ENCODE data around the gene ALX1.
"Not testable (repeated sequence)": the region's sequence is repeated elsewhere in the genome, so short reads cannot be mapped to it uniquely, and the experiment has no call there.

Gene ALX1

DNA sequence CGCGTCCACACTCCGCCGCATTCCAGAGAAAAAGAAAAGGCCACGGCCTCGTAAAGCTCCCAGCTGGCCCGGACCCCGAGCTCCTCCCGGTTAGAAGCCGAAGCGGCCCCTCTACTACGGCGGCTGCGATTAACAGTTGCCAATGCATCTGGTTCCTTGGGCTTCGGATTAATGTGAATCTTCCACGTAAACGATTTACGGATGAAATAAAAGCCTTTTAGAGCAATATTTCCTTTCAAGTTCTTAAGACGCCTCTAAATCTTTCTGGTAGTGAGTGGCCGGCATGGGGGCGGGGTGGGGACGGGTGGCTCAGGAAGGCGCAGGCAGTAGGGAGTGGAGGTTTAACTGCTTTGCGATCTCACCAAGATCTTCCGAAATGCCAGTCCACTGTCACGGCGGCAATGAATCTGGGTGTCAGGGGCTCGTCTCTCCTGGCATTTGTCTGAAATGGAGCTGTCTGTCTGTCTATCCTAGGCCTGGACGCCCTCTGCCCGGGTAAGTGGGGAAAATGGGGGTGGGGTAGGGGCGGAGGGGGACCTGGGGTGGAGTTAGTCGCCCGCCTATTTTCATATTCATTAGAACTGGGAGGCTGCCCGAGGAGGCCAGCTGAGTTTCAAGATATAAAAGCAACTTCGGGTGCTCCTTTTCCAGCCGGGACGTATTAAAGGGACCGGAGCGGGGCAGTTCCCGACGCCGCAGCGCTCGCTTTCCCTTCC is 413 bp upstream of the ALX1 start:
- H3K27ac Mint-ChIP-seq, result no peak overlapping the region
- no peak for ATAC-seq
- no peaks in the 10 kb centered on the region for H3K36me3 Mint-ChIP-seq
- H3K4me3 Mint-ChIP-seq, result no peak overlapping the region
- H3K4me1 Mint-ChIP-seq, result peaks cover 6% of the 10 kb centered on the region
- H3K27me3 Mint-ChIP-seq, result peaks cover 28% of the 10 kb centered on the region
- no peaks in the 10 kb centered on the region for H3K9me3 Mint-ChIP-seq

DNA sequence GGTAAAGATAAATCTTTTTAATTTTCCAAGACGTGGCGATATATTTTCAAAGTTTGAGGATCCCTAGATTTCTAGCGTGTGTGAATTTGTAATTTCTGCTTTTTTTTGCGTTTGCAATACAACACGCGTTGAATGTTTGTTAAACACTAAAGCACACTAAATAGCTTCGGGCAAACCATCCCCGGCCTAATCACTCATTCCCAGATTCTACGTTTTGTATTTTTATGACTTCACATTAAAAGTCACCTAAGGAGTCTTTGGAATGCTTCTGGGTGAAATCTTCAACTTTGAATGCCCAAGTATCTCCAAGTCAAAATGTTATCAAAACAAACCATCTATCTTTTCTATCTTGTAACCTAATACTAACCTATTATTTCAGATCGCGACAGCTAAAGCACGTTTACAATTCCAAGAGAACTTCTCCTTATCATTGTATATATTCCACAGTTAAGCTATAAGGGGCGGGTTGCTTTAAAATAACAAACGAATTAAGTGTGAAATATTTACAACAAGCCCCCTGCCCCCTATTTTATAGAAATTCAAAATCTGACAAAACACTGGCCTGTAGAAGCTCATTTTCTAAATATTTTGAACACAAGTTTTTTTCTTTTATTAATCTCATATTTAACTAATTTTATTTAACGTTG is 1.1 kb downstream of the ALX1 start:
- H3K4me3 Mint-ChIP-seq, result peak overlapping the region; percentile 77
- H3K27ac Mint-ChIP-seq, result no peak overlapping the region
- H3K4me1 Mint-ChIP-seq, result peaks cover 6% of the 10 kb centered on the region
- no peak for ATAC-seq
- H3K27me3 Mint-ChIP-seq, result peaks cover 28% of the 10 kb centered on the region
- H3K9me3 Mint-ChIP-seq, result no peaks in the 10 kb centered on the region
- H3K36me3 Mint-ChIP-seq, result no peaks in the 10 kb centered on the region

DNA sequence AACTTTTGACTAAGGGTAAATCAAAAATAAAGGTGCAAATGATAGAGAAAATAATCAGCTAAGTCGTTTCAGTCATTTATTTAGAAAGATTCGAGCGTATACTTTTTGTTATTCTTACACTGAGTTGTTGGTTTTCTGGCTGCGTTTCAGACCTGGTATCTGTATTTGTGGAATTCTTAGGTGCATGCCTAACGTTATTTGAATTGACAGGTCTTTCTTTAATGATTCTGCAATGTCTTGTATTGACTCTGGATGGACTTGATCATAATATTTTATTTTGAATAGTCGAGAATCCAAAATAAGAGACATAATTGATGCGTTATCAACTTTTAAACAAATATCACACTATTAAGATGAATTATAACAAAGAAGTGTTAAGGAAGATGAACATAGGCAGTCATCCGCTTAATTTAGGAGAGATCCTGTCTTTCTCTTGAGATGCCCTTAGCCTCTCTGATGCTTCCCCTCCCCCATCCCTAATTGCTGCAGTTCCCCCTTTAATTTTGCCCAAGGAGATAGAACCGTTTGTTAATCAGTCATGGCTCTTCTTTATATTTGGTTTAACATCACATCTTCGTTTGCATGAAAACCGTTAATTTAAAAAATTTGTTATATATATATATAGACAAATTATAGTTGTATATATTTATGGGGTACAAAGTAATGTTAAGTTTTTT is 1.8 kb downstream of the ALX1 start:
- H3K4me3 Mint-ChIP-seq, result no peak overlapping the region
- no peak for ATAC-seq
- H3K27me3 Mint-ChIP-seq, result peaks cover 28% of the 10 kb centered on the region
- peaks cover 6% of the 10 kb centered on the region for H3K4me1 Mint-ChIP-seq
- H3K9me3 Mint-ChIP-seq, result no peaks in the 10 kb centered on the region
- H3K27ac Mint-ChIP-seq, result no peak overlapping the region
- H3K36me3 Mint-ChIP-seq, result no peaks in the 10 kb centered on the region

DNA sequence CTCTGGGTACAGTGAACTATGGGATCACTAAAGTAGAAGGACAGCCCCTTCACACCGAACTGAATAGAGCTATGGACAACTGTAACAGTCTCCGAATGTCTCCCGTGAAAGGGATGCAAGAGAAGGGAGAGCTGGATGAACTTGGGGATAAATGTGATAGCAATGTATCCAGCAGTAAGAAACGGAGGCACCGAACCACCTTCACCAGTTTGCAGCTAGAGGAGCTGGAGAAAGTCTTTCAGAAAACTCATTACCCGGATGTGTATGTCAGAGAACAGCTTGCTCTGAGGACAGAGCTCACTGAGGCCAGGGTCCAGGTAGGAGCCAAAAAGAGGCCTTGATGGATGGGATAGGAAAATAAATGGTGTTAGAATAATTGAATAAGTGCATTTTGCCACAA is 3.5 kb downstream of the ALX1 start:
- no peaks in the 10 kb centered on the region for H3K36me3 Mint-ChIP-seq
- peaks cover 17% of the 10 kb centered on the region for H3K27me3 Mint-ChIP-seq
- no peak for ATAC-seq
- H3K4me3 Mint-ChIP-seq, result no peak overlapping the region
- H3K4me1 Mint-ChIP-seq, result peaks cover 6% of the 10 kb centered on the region
- no peak overlapping the region for H3K27ac Mint-ChIP-seq
- H3K9me3 Mint-ChIP-seq, result no peaks in the 10 kb centered on the region

DNA sequence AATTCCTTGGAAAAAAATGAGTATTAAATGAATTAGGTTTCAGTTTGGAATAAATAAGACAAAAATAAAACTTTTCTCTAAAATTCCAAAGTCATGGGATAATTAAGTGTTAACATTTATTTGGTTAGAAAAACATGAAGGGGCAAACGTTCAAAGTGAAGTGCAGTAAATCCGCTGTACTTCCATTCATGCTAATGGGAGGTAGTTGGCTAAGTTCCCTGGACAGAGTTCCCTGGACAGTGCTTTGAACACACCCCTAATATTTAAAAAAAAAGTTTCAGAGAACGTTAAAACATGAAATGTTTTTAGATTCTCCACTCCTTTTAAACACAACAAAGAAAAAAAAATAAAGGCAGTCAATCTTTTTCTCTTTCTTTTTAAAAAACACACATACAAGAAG is 16.3 kb downstream of the ALX1 start:
- H3K27ac Mint-ChIP-seq, result no peak overlapping the region
- ATAC-seq, result no peak
- H3K27me3 Mint-ChIP-seq, result no peaks in the 10 kb centered on the region
- H3K36me3 Mint-ChIP-seq, result no peaks in the 10 kb centered on the region
- no peak overlapping the region for H3K4me3 Mint-ChIP-seq
- H3K4me1 Mint-ChIP-seq, result peaks cover 5% of the 10 kb centered on the region
- no peaks in the 10 kb centered on the region for H3K9me3 Mint-ChIP-seq

DNA sequence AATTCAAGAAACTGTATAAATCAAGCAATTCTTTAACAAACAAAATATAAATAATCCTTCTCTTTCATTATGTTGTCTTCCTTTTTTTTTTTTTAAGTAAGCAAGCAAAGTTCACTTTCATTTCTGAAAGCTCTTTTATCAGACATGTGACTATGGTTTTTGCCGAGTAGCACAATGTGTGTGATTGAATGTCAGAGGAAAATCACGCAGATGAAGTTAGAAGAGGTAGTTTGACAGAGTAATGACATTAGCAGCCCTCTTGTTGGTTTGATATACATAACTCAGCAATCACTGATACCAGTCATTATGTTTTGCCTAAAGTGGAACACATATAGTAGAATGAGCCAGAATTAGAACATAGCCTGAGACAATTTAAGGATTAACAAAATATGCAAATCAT is 19.0 kb downstream of the ALX1 start:
- H3K4me1 Mint-ChIP-seq, result peaks cover 6% of the 10 kb centered on the region
- ATAC-seq, result no peak
- H3K4me3 Mint-ChIP-seq, result no peak overlapping the region

DNA sequence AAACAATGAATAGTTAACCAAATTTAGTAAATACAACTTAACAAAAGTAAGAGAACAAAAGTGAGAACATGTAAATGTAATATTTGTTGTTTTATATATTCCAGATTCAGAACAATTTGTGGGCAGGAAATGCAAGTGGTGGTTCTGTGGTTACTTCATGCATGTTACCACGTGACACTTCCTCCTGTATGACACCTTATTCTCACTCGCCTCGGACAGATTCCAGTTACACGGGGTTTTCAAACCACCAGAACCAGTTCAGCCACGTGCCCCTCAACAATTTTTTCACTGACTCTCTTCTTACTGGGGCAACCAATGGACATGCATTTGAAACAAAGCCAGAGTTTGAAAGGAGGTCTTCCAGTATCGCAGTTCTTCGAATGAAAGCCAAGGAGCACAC is 21.0 kb downstream of the ALX1 start:
- no peaks in the 10 kb centered on the region for H3K9me3 Mint-ChIP-seq
- H3K36me3 Mint-ChIP-seq, result no peaks in the 10 kb centered on the region
- H3K4me3 Mint-ChIP-seq, result no peak overlapping the region
- ATAC-seq, result no peak
- no peak overlapping the region for H3K27ac Mint-ChIP-seq
- H3K4me1 Mint-ChIP-seq, result peaks cover 6% of the 10 kb centered on the region
- H3K27me3 Mint-ChIP-seq, result no peaks in the 10 kb centered on the region

More for the DNA sequence above, 19.0 kb downstream of the ALX1 start:
- H3K27ac Mint-ChIP-seq, result no peak overlapping the region
- no peaks in the 10 kb centered on the region for H3K27me3 Mint-ChIP-seq
- H3K36me3 Mint-ChIP-seq, result no peaks in the 10 kb centered on the region
- H3K9me3 Mint-ChIP-seq, result no peaks in the 10 kb centered on the region

DNA sequence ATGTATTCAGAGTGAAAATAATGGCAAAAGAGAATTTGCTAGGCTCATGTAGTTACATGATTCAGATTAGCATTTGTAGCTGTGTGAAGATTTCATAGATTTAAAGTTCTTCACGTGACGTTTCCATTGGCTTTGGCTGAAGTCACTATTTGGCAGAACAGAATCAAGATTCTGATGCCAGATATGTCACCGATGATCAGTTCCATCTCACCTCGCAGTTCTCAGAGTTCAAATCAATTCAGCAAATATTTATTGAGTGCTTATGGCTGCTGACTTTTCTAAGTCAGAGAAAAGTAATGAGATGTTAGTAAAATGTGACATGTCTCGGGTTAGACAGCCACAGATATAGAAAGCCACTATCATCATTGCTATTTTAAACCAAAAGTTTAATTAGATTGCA is 28.4 kb downstream of the ALX1 start:
- Mint-ChIP-seq H3K9me3 (no peaks in the 10 kb centered on the region), H3K27ac (no peak overlapping the region), H3K36me3 (no peaks in the 10 kb centered on the region), H3K4me1 (no peaks in the 10 kb centered on the region), H3K4me3 (no peak overlapping the region), H3K27me3 (no peaks in the 10 kb centered on the region)
- ATAC-seq, result no peak

DNA sequence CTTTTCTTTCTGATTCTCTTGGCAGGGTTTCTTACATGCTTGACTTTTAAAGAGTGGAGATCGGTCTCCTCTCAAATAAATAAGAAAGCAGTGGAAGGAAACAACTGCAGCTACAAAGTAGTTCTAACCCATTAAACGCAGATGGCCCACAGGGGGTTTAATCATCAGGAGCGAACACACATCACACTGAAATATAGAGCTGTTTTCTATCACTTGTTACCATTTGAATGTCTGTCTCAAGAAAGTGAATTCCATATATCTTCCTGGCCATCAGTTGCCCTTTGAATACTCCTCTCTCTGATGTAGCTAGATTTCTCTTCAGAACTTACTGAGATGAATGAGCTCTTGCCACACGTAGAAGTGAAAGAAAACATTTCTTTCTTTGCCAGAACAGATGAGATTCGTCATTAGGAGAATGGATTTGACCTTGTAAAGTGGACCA is 29.1 kb downstream of the ALX1 start:
- Mint-ChIP-seq H3K27ac (no peak overlapping the region), H3K36me3 (no peaks in the 10 kb centered on the region), H3K27me3 (no peaks in the 10 kb centered on the region), H3K4me1 (no peaks in the 10 kb centered on the region), H3K9me3 (no peaks in the 10 kb centered on the region), H3K4me3 (no peak overlapping the region)
- ATAC-seq, result no peak

DNA sequence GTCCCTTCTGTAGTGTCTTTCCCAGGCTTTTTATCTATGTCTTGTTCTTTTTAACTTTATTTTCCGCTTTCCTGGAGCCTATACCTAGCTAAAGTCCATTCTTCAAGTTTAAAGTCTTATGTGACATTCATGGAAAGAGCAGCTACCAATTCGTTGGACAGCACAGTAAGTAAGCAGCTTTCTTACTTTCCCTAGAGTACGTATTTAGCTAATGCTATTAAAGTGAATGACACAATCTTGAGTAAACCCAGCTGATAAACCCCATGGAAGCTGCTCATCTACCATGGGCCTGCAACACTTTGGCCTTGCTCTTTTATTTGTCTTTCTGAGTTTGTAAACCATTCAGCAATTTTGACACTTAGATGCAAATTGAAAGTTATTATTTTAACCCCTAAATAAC is 30.0 kb downstream of the ALX1 start:
- H3K4me1 Mint-ChIP-seq, result no peaks in the 10 kb centered on the region
- no peak for ATAC-seq

DNA sequence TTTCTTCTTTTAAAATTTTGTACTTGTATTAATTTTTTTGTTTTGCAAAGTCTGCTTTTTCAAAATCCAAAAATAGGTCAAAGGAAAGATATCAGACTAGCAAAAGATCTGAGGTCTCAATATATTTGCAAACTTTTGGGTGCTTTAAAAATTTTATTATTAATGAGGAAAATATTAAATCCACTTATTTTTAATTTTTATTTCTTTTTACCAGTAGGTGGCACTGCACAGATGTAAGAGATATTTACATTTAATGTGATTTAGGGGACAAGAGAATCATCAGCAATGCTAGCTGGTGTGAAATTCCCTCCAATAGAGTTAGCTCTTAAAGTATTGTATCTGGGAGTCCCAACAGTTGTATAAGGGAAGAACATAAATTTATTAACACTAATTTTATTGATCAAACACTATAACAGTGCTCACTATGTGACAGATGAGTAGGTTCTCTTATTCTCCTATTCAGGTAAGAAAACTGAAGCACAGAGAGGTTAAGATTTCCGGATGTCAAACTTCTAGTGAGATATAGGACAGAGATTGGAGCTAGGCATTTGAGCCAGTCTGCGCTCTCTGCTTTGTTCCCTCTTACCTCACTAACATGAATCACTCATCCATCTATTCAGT is 30.5 kb downstream of the ALX1 start:
- Mint-ChIP-seq H3K27ac (no peak overlapping the region), H3K36me3 (no peaks in the 10 kb centered on the region), H3K9me3 (no peaks in the 10 kb centered on the region), H3K4me1 (no peaks in the 10 kb centered on the region), H3K27me3 (no peaks in the 10 kb centered on the region), H3K4me3 (no peak overlapping the region)
- ATAC-seq, result no peak

More for the DNA sequence above, 30.0 kb downstream of the ALX1 start:
- Mint-ChIP-seq H3K9me3 (no peaks in the 10 kb centered on the region), H3K36me3 (no peaks in the 10 kb centered on the region), H3K4me3 (no peak overlapping the region), H3K27ac (no peak overlapping the region), H3K27me3 (no peaks in the 10 kb centered on the region)

DNA sequence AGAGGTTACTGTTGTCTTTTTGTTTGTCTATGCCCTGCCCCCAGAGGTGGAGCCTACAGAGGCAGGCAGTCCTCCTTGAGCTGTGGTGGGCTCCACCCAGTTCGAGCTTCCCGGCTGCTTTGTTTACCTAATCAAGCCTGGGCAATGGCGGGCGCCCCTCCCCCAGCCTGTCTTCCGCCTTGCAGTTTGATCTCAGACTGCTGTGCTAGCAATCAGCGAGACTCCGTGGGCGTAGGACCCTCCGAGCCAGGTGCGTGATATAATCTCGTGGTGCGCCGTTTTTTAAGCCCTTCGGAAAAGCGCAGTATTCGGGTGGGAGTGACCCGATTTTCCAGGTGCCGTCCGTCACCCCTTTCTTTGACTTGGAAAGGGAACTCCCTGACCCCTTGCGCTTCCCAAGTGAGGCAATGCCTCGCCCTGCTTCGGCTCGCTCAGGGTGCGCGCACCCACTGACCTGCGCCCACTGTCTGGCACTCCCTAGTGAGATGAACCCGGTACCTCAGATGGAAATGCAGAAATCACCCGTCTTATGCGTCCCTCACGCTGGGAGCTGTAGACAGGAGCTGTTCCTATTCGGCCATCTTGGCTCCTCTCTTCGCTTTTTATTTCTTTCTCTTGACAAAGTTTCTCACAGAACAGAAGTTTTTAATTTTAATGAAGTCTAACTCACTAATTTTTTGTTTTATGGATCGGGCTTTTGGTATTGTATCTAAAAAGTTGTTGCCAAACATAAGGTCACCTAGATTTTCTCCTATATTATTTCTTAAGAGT is 38.0 kb downstream of the ALX1 start:
- not testable (repeated sequence) for H3K4me1 Mint-ChIP-seq, ATAC-seq, H3K27ac Mint-ChIP-seq, H3K4me3 Mint-ChIP-seq, H3K9me3 Mint-ChIP-seq, H3K27me3 Mint-ChIP-seq, H3K36me3 Mint-ChIP-seq

DNA sequence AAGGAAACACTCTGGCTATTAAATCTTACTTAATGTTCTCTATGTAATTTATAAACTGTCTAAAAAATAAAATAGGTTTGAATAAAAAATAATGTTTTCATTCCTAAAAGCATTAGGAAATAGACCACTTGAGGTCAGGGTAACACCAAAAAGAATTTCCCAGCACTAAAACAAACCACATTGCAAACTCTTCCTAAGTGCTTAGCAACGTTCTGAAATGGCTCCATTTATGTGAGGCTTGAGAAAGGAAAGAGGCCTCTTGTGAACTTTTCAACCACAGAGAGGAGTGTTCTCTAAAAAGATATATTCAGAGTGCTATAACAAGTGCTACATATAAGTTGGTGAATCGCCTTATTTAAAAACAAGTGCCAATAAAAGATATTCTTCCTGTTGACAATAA is 42.7 kb downstream of the ALX1 start:
- Mint-ChIP-seq H3K9me3 (peaks cover 8% of the 10 kb centered on the region), H3K27me3 (no peaks in the 10 kb centered on the region)

DNA sequence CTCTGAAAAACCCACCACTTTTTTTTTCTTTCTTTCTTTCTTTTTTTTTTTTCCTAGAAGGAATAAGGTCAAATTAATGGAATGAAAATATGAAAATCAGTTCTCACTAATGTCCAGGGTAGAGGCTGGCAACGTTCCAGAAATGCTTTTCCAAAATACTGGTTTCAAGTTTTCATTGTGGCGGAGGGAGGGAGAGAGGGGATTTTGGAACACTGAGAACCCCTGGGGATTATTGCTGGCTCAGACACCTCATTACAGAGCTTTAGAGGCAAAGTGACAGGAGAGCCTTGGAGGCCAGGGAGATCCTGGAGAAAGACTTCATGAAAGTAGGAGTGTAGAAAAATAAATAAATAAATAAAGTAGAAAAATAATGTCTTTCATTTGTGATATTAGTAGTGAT is 45.4 kb downstream of the ALX1 start:
- no peaks in the 10 kb centered on the region for H3K4me1 Mint-ChIP-seq
- H3K27me3 Mint-ChIP-seq, result no peaks in the 10 kb centered on the region
- no peak for ATAC-seq
- H3K27ac Mint-ChIP-seq, result no peak overlapping the region
- H3K9me3 Mint-ChIP-seq, result peaks cover 2% of the 10 kb centered on the region
- H3K4me3 Mint-ChIP-seq, result no peak overlapping the region
- H3K36me3 Mint-ChIP-seq, result no peaks in the 10 kb centered on the region

More for the DNA sequence above, 42.7 kb downstream of the ALX1 start:
- Mint-ChIP-seq H3K27ac (no peak overlapping the region), H3K4me1 (no peaks in the 10 kb centered on the region), H3K4me3 (no peak overlapping the region), H3K36me3 (no peaks in the 10 kb centered on the region)
- no peak for ATAC-seq

DNA sequence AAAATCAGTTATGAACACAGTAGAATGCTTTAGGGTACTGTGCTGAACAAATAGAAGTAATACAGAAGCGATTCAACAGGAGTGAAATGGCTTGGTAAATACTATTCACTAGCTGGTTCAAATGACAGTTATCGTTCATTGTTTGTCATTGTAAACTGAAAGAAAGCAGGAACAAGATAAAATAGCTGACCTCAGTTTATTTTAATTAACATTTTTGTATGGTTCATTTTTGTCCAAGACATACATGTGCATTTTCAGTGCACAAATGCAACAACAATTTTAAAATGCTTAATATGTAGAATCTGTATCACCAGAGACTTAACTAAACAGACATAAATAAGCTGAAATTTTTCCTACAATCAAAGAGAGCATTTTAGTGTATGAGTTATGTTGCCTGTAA is 49.9 kb downstream of the ALX1 start:
- ATAC-seq, result no peak
- no peaks in the 10 kb centered on the region for H3K4me1 Mint-ChIP-seq
- H3K4me3 Mint-ChIP-seq, result no peak overlapping the region
- H3K27me3 Mint-ChIP-seq, result no peaks in the 10 kb centered on the region
- no peak overlapping the region for H3K27ac Mint-ChIP-seq
- peaks cover 2% of the 10 kb centered on the region for H3K9me3 Mint-ChIP-seq
- no peaks in the 10 kb centered on the region for H3K36me3 Mint-ChIP-seq
